Measurements from ENCODE around the gene ADGRL4. TPM values are rescaled to one million over a fixed set of nuclear protein-coding genes. Genes with fewer than 3 reads are reported as not detected.
A peak's percentile ranks its signal among the peaks of the same experiment; 100 is the strongest.

Gene ADGRL4
- total RNA-seq, 1 donor, result 16.6 TPM

DNA sequence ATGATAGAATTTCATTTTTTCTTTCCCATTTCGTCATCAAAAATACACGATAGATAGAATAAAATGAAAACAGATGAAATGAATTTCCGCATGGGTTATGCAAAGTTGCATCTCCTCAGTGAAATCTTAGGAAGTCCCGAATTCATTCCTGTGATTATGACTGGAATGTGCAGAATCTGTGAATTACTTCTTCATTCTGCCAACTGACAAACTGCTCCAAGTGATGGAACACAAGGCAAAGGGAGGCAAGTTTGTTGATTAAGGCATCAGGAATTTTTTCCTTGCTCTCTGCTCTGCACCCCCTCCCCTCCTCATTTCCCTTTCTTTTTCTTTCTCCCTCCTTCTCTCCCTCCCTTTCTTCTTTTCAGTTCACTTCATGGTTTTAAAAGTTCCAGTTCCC, 37.0 kb upstream of the ADGRL4 start:
- H3K27ac ChIP-seq (ENCODE audit: low read depth, low read length), result peak overlapping the region; percentile 21
- no peak overlapping the region for H2AFZ ChIP-seq (ENCODE audit: low read length)
- no peaks in the 10 kb centered on the region for H3K9me3 ChIP-seq (ENCODE audit: low read depth, low read length)
- no peaks in the 10 kb centered on the region for H3K27me3 ChIP-seq (ENCODE audit: insufficient read depth, low read length)
- TF ChIP-seq, protein P1, sequence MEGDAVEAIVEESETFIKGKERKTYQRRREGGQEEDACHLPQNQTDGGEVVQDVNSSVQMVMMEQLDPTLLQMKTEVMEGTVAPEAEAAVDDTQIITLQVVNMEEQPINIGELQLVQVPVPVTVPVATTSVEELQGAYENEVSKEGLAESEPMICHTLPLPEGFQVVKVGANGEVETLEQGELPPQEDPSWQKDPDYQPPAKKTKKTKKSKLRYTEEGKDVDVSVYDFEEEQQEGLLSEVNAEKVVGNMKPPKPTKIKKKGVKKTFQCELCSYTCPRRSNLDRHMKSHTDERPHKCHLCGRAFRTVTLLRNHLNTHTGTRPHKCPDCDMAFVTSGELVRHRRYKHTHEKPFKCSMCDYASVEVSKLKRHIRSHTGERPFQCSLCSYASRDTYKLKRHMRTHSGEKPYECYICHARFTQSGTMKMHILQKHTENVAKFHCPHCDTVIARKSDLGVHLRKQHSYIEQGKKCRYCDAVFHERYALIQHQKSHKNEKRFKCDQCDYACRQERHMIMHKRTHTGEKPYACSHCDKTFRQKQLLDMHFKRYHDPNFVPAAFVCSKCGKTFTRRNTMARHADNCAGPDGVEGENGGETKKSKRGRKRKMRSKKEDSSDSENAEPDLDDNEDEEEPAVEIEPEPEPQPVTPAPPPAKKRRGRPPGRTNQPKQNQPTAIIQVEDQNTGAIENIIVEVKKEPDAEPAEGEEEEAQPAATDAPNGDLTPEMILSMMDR (IDR thresholded peaks at IDR 0.05; ENCODE audit: extremely low read depth, low read depth, low read length), result no peak
- no peaks in the 10 kb centered on the region for H3K36me3 ChIP-seq (ENCODE audit: insufficient read depth, low read length)
- H3K4me2 ChIP-seq (ENCODE audit: insufficient read depth, low read length), result peak overlapping the region; percentile 48
- H3K4me1 ChIP-seq (ENCODE audit: insufficient read depth, low read length), result peaks cover 20% of the 10 kb centered on the region
- no peak overlapping the region for H3K4me3 ChIP-seq (ENCODE audit: insufficient read depth, low read length)
- no peaks in the 10 kb centered on the region for H4K20me1 ChIP-seq (ENCODE audit: insufficient read depth, low read length)
- DNase-seq (ENCODE audit: insufficient read length, low spot score, missing footprints), result no peak
- H3K79me2 ChIP-seq (ENCODE audit: insufficient read depth, low read length), result no peaks in the 10 kb centered on the region

DNA sequence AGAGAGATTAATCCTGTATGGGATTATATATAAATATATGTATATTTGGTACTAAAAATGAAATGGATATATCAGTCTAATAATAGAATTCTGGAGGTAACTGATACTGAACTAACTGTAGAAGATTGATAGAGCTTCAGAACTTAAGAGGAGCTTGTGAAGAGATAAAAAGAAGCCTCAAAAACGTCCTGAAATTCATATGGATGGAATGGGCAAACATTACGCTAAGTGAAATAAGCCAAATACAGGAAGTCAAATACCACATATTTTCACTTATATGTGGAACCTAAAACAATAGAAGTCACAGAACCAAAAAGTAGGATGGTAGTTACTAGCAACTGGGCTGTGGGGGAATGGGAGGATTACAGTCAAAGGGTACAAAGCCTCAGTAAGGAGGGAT, 36.0 kb upstream of the ADGRL4 start:
- TF ChIP-seq, protein P1 (IDR thresholded peaks at IDR 0.05; ENCODE audit: extremely low read depth, low read depth, low read length), result no peak
- Histone ChIP-seq H2AFZ (ENCODE audit: low read length) (peak overlapping the region; percentile 2), H3K9me3 (ENCODE audit: low read depth, low read length) (no peaks in the 10 kb centered on the region), H3K4me3 (ENCODE audit: insufficient read depth, low read length) (no peak overlapping the region), H3K36me3 (ENCODE audit: insufficient read depth, low read length) (no peaks in the 10 kb centered on the region), H3K79me2 (ENCODE audit: insufficient read depth, low read length) (no peaks in the 10 kb centered on the region), H3K4me1 (ENCODE audit: insufficient read depth, low read length) (peaks cover 20% of the 10 kb centered on the region), H3K27me3 (ENCODE audit: insufficient read depth, low read length) (no peaks in the 10 kb centered on the region), H3K4me2 (ENCODE audit: insufficient read depth, low read length) (no peak overlapping the region), H3K27ac (ENCODE audit: low read depth, low read length) (peak overlapping the region; percentile 26), H4K20me1 (ENCODE audit: insufficient read depth, low read length) (no peaks in the 10 kb centered on the region)
- no peak for DNase-seq (ENCODE audit: insufficient read length, low spot score, missing footprints)

DNA sequence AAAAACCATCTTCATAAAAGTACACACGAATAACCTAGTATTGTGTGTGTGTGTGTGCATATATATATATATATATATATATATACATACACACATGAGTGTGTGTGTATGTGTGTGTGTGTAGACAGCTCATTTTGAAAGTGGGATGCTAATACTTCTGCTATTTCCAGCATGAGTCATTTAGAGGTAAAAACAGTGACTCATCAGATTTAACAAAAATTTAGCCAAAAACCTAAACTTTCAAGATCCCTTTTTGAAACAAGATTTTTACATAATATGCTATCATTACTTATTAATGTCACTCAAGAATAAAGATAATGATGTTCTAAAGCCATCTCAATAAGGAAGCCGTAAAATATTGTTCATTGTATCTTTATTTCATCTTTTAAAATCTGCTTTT, 35.6 kb upstream of the ADGRL4 start:
- Histone ChIP-seq H3K9me3 (ENCODE audit: low read depth, low read length) (peaks cover 3% of the 10 kb centered on the region), H3K4me3 (ENCODE audit: insufficient read depth, low read length) (no peak overlapping the region), H3K36me3 (ENCODE audit: insufficient read depth, low read length) (no peaks in the 10 kb centered on the region), H2AFZ (ENCODE audit: low read length) (no peak overlapping the region), H3K79me2 (ENCODE audit: insufficient read depth, low read length) (no peaks in the 10 kb centered on the region), H4K20me1 (ENCODE audit: insufficient read depth, low read length) (no peaks in the 10 kb centered on the region), H3K27ac (ENCODE audit: low read depth, low read length) (no peak overlapping the region), H3K4me1 (ENCODE audit: insufficient read depth, low read length) (peaks cover 20% of the 10 kb centered on the region), H3K4me2 (ENCODE audit: insufficient read depth, low read length) (no peak overlapping the region), H3K27me3 (ENCODE audit: insufficient read depth, low read length) (no peaks in the 10 kb centered on the region)
- TF ChIP-seq, protein P1 (IDR thresholded peaks at IDR 0.05; ENCODE audit: extremely low read depth, low read depth, low read length), result no peak
- DNase-seq (ENCODE audit: insufficient read length, low spot score, missing footprints), result no peak

GRCh38 chr1:79041666-79042065, 35.1 kb upstream of the ADGRL4 start:
- Histone ChIP-seq H3K27me3 (ENCODE audit: insufficient read depth, low read length) (no peaks in the 10 kb centered on the region), H3K79me2 (ENCODE audit: insufficient read depth, low read length) (no peaks in the 10 kb centered on the region), H3K4me2 (ENCODE audit: insufficient read depth, low read length) (no peak overlapping the region), H2AFZ (ENCODE audit: low read length) (no peak overlapping the region), H3K9me3 (ENCODE audit: low read depth, low read length) (peaks cover 6% of the 10 kb centered on the region), H3K4me3 (ENCODE audit: insufficient read depth, low read length) (no peak overlapping the region), H3K27ac (ENCODE audit: low read depth, low read length) (no peak overlapping the region), H3K4me1 (ENCODE audit: insufficient read depth, low read length) (peaks cover 20% of the 10 kb centered on the region), H3K36me3 (ENCODE audit: insufficient read depth, low read length) (no peaks in the 10 kb centered on the region), H4K20me1 (ENCODE audit: insufficient read depth, low read length) (no peaks in the 10 kb centered on the region)
- TF ChIP-seq, protein P1 (IDR thresholded peaks at IDR 0.05; ENCODE audit: extremely low read depth, low read depth, low read length), result no peak
- no peak for DNase-seq (ENCODE audit: insufficient read length, low spot score, missing footprints)
